Activated T-cell treated with anti-CD3 and anti-CD28 coated beads, Interleukin-2, amount 50 U/mL, for 72 hours (primary cell): ENCODE results near the gene ANKRD55. TPM values are rescaled to one million over a fixed set of nuclear protein-coding genes. Genes with fewer than 3 reads are reported as not detected.
A peak's percentile ranks its signal among the peaks of the same experiment; 100 is the strongest.
"Not testable (repeated sequence)": the region's sequence is repeated elsewhere in the genome, so short reads cannot be mapped to it uniquely, and the experiment has no call there.

Experiments
- ATAC-seq, 2 donors: fragments of 150-1000 bp; cut with Tn5 transposase; replicated peaks in 1 of 2; 2 replicates each; pipeline ENCODE4 v1.10.0; 2021; ENCODE audit warnings: moderate library complexity in 2 of 2, mild to moderate bottlenecking in 1 of 2
- DNase-seq, 2 donors: peaks; one replicate each; pipeline ENCODE4 v3.0.0; 2021 to 2022; ENCODE audit warnings: mixed read lengths in 1 of 2
- H3K27ac Mint-ChIP-seq: one replicate; pipeline ENCODE4 v1.8.0; 2022; ENCODE audit warnings: mild to moderate bottlenecking, moderate library complexity, mixed read lengths
- H3K27me3 Mint-ChIP-seq: one replicate; pipeline ENCODE4 v1.8.0; 2022; ENCODE audit warnings: low read depth, mixed read lengths
- H3K36me3 Mint-ChIP-seq, 2 donors: one replicate each; pipeline ENCODE4 v1.8.0; 2022; ENCODE audit warnings: mixed read lengths in 2 of 2, mild to moderate bottlenecking in 1 of 2; ENCODE audit not compliant: insufficient read depth in 2 of 2
- H3K4me1 Mint-ChIP-seq: one replicate; pipeline ENCODE4 v1.8.0; 2022; ENCODE audit warnings: low read depth, mixed read lengths
- H3K4me3 Mint-ChIP-seq, 2 donors: one replicate each; pipeline ENCODE4 v1.8.0; 2022; ENCODE audit warnings: mild to moderate bottlenecking in 2 of 2, mixed read lengths in 2 of 2, moderate library complexity in 2 of 2
- H3K9me3 Mint-ChIP-seq, 2 donors: one replicate each; pipeline ENCODE4 v1.8.0; 2022; ENCODE audit warnings: mixed read lengths in 2 of 2
- total RNA-seq, 2 donors: library from RNA; stranded (reverse); gene quantifications; one replicate each; pipeline ENCODE4 v1.2.3, GENCODE V29; 2022

ANKRD55 gene
- total RNA-seq, 2 donors from 2014 or later: 0.74 to 3.4 TPM

DNA sequence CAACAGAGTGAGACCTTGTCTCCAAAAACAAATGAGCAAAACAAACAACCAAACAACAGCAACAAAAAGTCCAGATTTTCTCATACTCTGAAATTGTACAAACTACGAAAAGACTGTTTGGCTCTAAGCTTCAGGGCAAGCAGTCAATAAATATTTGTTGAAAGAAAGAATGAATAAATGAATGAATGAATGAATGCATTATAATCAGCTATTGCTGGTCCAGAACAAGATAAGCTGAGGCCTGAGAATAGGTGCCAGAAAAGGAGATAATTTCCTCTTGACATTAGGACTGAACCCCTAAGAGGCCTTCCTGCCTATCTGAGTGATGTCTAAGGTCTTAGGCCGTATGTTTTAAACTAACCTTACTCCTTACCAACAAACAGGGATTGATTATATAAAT, 139.2 kb downstream of the ANKRD55 start:
- no peaks in the 10 kb centered on the region for H3K27me3 Mint-ChIP-seq
- no peak overlapping the region for H3K27ac Mint-ChIP-seq
- DNase-seq (no peak), ATAC-seq (no peak)
- H3K9me3 Mint-ChIP-seq: peaks cover 0 to 2% of the 10 kb centered on the region in 2 donors
- peaks cover 2 to 7% of the 10 kb centered on the region in 2 donors for H3K36me3 Mint-ChIP-seq
- H3K4me1 Mint-ChIP-seq: peaks cover 90% of the 10 kb centered on the region
- H3K4me3 Mint-ChIP-seq: peak overlapping the region in 1 of 2 donors; percentile 22

DNA sequence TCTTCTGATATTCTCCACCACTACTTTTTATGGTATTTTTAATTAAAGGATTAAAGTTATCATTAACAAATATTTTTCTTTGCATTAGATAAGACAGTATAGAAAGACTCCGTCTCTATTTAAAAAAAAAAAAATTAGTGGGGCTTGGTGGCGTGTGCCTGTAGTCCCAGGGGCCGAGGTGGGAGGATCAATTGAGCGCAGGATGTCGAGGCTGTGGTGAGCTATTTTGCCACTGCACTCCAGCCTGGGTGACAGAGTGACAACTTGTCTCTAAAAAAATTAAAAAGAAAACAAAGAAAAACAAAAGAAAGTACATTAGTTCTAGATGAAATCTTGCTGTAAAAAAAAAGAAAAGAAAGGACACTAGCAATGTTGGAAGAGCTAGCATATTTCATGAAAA, 141.0 kb downstream of the ANKRD55 start:
- ATAC-seq (no peak), DNase-seq (no peak)
- no peak overlapping the region for H3K27ac Mint-ChIP-seq
- peaks cover 79% of the 10 kb centered on the region for H3K4me1 Mint-ChIP-seq
- no peaks in the 10 kb centered on the region for H3K27me3 Mint-ChIP-seq
- peak overlapping the region; percentile 40 to 46 for H3K4me3 Mint-ChIP-seq
- peaks cover 0 to 2% of the 10 kb centered on the region in 2 donors for H3K9me3 Mint-ChIP-seq
- H3K36me3 Mint-ChIP-seq: peaks cover 2 to 3% of the 10 kb centered on the region in 2 donors

- peaks cover 79% of the 10 kb centered on the region for H3K4me1 Mint-ChIP-seq
- DNase-seq (no peak), ATAC-seq (no peak)
- H3K36me3 Mint-ChIP-seq: peaks cover 2 to 3% of the 10 kb centered on the region in 2 donors
- peaks cover 0 to 2% of the 10 kb centered on the region in 2 donors for H3K9me3 Mint-ChIP-seq
- no peak overlapping the region for H3K27ac Mint-ChIP-seq
- peak overlapping the region; percentile 1 to 46 for H3K4me3 Mint-ChIP-seq
- no peaks in the 10 kb centered on the region for H3K27me3 Mint-ChIP-seq
Observed at GRCh38 chr5:56091664-56092063, 141.5 kb downstream of the ANKRD55 start.

GRCh38 chr5:56090793-56091460, 142.2 kb downstream of the ANKRD55 start:
- peak overlapping the region in 1 of 2 donors; percentile 46 for H3K4me3 Mint-ChIP-seq
- DNase-seq: no peak
- H3K36me3 Mint-ChIP-seq: peaks cover 1 to 2% of the 10 kb centered on the region in 2 donors
- H3K4me1 Mint-ChIP-seq: peaks cover 80% of the 10 kb centered on the region
- no peak overlapping the region for H3K27ac Mint-ChIP-seq
- no peak for ATAC-seq
- no peaks in the 10 kb centered on the region for H3K9me3 Mint-ChIP-seq
- no peaks in the 10 kb centered on the region for H3K27me3 Mint-ChIP-seq

- Mint-ChIP-seq H3K4me3 (peak overlapping the region; percentile 45 to 68), H3K9me3 (no peaks in the 10 kb centered on the region), H3K27me3 (no peaks in the 10 kb centered on the region), H3K27ac (peak overlapping the region; percentile 85), H3K36me3 (peaks cover 1 to 2% of the 10 kb centered on the region in 2 donors), H3K4me1 (peaks cover 74% of the 10 kb centered on the region)
- peak; percentile 68 to 70 for DNase-seq
- ATAC-seq: peak; percentile 95 to 97
Observed at GRCh38 chr5:56088967-56089829, 143.9 kb downstream of the ANKRD55 start.

GRCh38 chr5:56088431-56088949, 144.6 kb downstream of the ANKRD55 start:
- H3K9me3 Mint-ChIP-seq: no peaks in the 10 kb centered on the region
- H3K4me1 Mint-ChIP-seq: peaks cover 67% of the 10 kb centered on the region
- no peak overlapping the region for H3K4me3 Mint-ChIP-seq
- H3K36me3 Mint-ChIP-seq: peaks cover 2 to 3% of the 10 kb centered on the region in 2 donors
- H3K27me3 Mint-ChIP-seq: no peaks in the 10 kb centered on the region
- no peak overlapping the region for H3K27ac Mint-ChIP-seq
- no peak for ATAC-seq
- DNase-seq: no peak

- Mint-ChIP-seq H3K4me3 (no peak overlapping the region), H3K27me3 (no peaks in the 10 kb centered on the region), H3K36me3 (peaks cover 2 to 4% of the 10 kb centered on the region in 2 donors), H3K9me3 (peaks cover 0 to 3% of the 10 kb centered on the region in 2 donors), H3K4me1 (peaks cover 60% of the 10 kb centered on the region), H3K27ac (no peak overlapping the region)
- no peak for ATAC-seq
- DNase-seq: no peak
Observed at GRCh38 chr5:56085193-56085592, 147.9 kb downstream of the ANKRD55 start.

DNA sequence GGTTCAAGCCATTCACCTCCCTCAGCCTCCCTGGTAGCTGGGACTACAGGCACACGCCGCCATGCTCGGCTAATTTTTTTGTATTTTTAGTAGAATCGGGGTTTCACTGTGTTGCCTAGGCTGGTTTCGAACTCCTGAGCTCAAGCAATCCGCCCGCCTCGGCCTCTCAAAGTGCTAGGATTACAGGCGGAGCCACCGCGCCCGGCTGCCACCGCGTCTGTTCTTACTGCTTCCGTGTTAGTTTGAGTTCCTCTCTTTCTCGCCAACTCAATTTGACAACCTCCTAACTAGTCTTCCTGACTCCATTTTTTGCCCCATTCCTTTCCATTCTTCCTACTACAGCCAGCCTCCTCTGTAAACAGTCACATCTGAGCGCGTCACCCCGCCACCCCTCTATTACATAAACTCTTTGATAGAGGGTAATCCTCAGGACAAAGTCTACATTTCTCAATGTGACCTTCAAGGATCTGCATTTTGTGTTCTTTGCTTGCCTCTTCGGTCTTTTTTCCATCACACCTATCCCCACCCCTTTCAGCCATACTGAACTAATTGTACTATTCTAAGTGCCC, 149.8 kb downstream of the ANKRD55 start:
- peaks cover 2 to 4% of the 10 kb centered on the region in 2 donors for H3K36me3 Mint-ChIP-seq
- DNase-seq: no peak

DNA sequence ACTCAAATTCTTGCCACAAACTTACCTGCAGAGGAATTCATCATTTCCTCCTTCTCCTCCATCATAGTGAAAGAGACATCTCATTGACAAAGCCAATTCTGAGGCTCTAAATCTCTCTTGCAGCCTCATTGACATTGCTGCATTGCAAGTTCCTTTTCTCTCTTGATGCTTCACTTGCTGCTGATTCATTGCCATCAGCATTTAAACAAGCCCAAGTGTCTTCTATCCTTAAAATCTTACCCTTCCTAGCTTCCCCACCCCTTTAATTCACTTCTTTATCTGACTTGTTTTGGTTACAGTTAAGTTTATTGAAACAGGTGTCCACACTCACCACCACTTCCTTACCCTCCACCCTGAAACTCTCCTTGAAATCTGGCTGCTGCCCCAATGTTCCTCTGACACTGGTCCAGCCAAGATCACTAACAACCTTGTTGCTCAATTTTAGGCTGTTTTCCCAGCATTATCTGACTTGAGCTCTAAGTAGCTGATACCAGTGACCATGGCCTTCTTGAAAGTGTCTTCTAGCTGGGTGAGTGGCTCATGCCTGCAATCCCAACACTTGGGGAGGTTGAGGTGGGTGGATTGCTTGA, 152.0 kb downstream of the ANKRD55 start:
- Mint-ChIP-seq H3K4me3 (peak overlapping the region; percentile 59 to 65), H3K4me1 (peaks cover 57% of the 10 kb centered on the region), H3K27ac (peak overlapping the region; percentile 4)
- not testable (repeated sequence) for H3K36me3 Mint-ChIP-seq, H3K9me3 Mint-ChIP-seq, H3K27me3 Mint-ChIP-seq
- peak in 1 of 2 donors; percentile 26 for DNase-seq
- peak; percentile 92 to 95 for ATAC-seq

More for the DNA sequence above, 149.8 kb downstream of the ANKRD55 start:
- peaks cover 0 to 3% of the 10 kb centered on the region in 2 donors for H3K9me3 Mint-ChIP-seq
- no peak for ATAC-seq
- H3K4me1 Mint-ChIP-seq: peaks cover 55% of the 10 kb centered on the region
- no peak overlapping the region for H3K4me3 Mint-ChIP-seq
- H3K27me3 Mint-ChIP-seq: no peaks in the 10 kb centered on the region
- H3K27ac Mint-ChIP-seq: no peak overlapping the region

DNA sequence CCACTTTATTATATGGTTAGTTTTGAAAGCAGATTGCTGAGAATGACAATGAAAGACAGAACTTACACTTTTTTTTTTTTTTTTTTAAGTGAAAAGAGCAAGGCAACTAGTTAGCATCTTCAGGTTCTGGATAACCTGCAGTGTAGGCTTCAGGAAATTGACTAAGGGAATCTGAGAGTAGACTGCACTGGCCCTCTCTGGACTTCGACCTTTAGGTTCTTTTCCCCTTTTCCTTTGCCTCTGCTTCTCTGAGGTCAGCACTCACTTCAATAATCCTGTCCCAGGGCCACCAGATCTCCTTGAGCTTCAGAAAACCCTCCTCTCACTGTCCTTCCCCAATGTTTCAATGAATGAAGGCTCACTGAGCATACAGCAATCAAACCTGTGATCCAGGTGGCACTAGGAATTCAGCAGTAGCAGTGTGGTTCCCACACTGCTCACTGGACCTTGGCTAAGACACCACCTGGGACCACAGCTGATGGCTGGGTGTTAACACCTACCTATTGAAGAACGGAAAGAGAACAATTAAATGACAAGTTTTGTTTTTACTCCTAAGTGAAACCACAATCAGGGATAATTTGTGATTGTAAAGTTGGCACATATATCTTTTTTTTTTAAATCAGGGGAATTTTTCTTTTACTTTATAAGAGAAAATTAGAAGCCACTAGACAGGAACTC, 152.6 kb downstream of the ANKRD55 start:
- H3K4me3 Mint-ChIP-seq: peak overlapping the region; percentile 50 to 59
- ATAC-seq: peak; percentile 73 to 75
- H3K27ac Mint-ChIP-seq: peak overlapping the region; percentile 4
- peaks cover 55% of the 10 kb centered on the region for H3K4me1 Mint-ChIP-seq
- peaks cover 0 to 3% of the 10 kb centered on the region in 2 donors for H3K9me3 Mint-ChIP-seq
- peaks cover 2 to 3% of the 10 kb centered on the region in 2 donors for H3K36me3 Mint-ChIP-seq
- no peaks in the 10 kb centered on the region for H3K27me3 Mint-ChIP-seq
- no peak for DNase-seq

- H3K4me3 Mint-ChIP-seq, ATAC-seq, H3K27me3 Mint-ChIP-seq, H3K36me3 Mint-ChIP-seq, DNase-seq, H3K27ac Mint-ChIP-seq, H3K9me3 Mint-ChIP-seq: not testable (repeated sequence)
- H3K4me1 Mint-ChIP-seq: peaks cover 52% of the 10 kb centered on the region
Observed at GRCh38 chr5:56079157-56079500, 154.0 kb downstream of the ANKRD55 start.
